LHCN-M2 (cell line): ENCODE data around the gene PTBP2. TPM values are rescaled to one million over a fixed set of nuclear protein-coding genes. Genes with fewer than 3 reads are reported as not detected.
"Not testable (repeated sequence)": the region's sequence is repeated elsewhere in the genome, so short reads cannot be mapped to it uniquely, and the experiment has no call there.

Experiments
- DNase-seq: peaks from one replicate; pipeline ENCODE4 v3.0.0-alpha.2; 2012; ENCODE audit warnings: low read depth
- total RNA-seq: library from RNA; depleted of rRNA; stranded (reverse); fragments of >200 nt; gene quantifications from 2 replicates; pipeline ENCODE4 v1.2.3, GENCODE V29; 2014

Gene PTBP2
- total RNA-seq, 1 experiment from 2014 or later: 35.2 TPM

GRCh38 chr1:96730574-96731298, 9.2 kb downstream of the PTBP2 start:
- no peak for DNase-seq

- DNase-seq: no peak
Observed at GRCh38 chr1:96741335-96741734, 19.8 kb downstream of the PTBP2 start.

- DNase-seq: no peak
Observed at GRCh38 chr1:96746440-96747420, 25.1 kb downstream of the PTBP2 start.

- DNase-seq: no peak
Observed at GRCh38 chr1:96747565-96747964, 26.0 kb downstream of the PTBP2 start.

- no peak for DNase-seq
Observed at GRCh38 chr1:96748078-96748477, 26.5 kb downstream of the PTBP2 start.

- no peak for DNase-seq
Observed at GRCh38 chr1:96749618-96750017, 28.0 kb downstream of the PTBP2 start.

GRCh38 chr1:96752394-96752793, 30.8 kb downstream of the PTBP2 start:
- DNase-seq: no peak

GRCh38 chr1:96756789-96757188, 35.2 kb downstream of the PTBP2 start:
- DNase-seq: no peak

- DNase-seq: not testable (repeated sequence)
Observed at GRCh38 chr1:96762586-96762985, 41.0 kb downstream of the PTBP2 start.

GRCh38 chr1:96763514-96763913, 41.9 kb downstream of the PTBP2 start:
- DNase-seq: no peak

GRCh38 chr1:96764469-96764868, 42.9 kb downstream of the PTBP2 start:
- DNase-seq: no peak

- DNase-seq: no peak
Observed at GRCh38 chr1:96771847-96772246, 50.3 kb downstream of the PTBP2 start.

- DNase-seq: no peak
Observed at GRCh38 chr1:96772349-96772748, 50.8 kb downstream of the PTBP2 start.

- DNase-seq: no peak
Observed at GRCh38 chr1:96772972-96773371, 51.4 kb downstream of the PTBP2 start.

GRCh38 chr1:96782206-96782605, 60.6 kb downstream of the PTBP2 start:
- no peak for DNase-seq

- no peak for DNase-seq
Observed at GRCh38 chr1:96782856-96783255, 61.3 kb downstream of the PTBP2 start.

- DNase-seq: no peak
Observed at GRCh38 chr1:96790599-96790998, 69.0 kb downstream of the PTBP2 start.

- no peak for DNase-seq
Observed at GRCh38 chr1:96792220-96792619, 70.6 kb downstream of the PTBP2 start.

- DNase-seq: not testable (repeated sequence)
Observed at GRCh38 chr1:96801696-96802095, 80.1 kb downstream of the PTBP2 start.

- DNase-seq: peak; percentile 90
Observed at GRCh38 chr1:96804648-96805047, 83.1 kb downstream of the PTBP2 start.

GRCh38 chr1:96808191-96808590, 86.6 kb downstream of the PTBP2 start:
- no peak for DNase-seq

- DNase-seq: no peak
Observed at GRCh38 chr1:96815914-96816313, 94.3 kb downstream of the PTBP2 start.

GRCh38 chr1:96820107-96820506, 98.5 kb downstream of the PTBP2 start:
- DNase-seq: no peak
